WTC11 (cell line): ENCODE measurements around the gene ZNF827. TPM values are rescaled to one million over a fixed set of nuclear protein-coding genes. Genes with fewer than 3 reads are reported as not detected.

ENCODE experiments used
- ATAC-seq: fragments of 200-7000 bp; cut with Tn5 transposase; 2 replicates; pipeline ENCODE4 v1.10.0; 2021; ENCODE audit warnings: mild to moderate bottlenecking, moderate library complexity
- CTCF ChIA-PET: fragments of 300-600 bp; sonication (Branson Sonifier 250); formaldehyde crosslinking; loops from one replicate; lab custom pipeline; 2021; ENCODE audit warnings: antibody characterized with exemption; lab: Charles Lee
- POLR2A ChIA-PET: fragments of 350-600 bp; sonication (Branson Sonifier 250); formaldehyde crosslinking; loops from one replicate; lab custom pipeline; 2021; ENCODE audit warnings: antibody characterized with exemption; lab: Charles Lee
- DNase-seq: peaks from one replicate; pipeline ENCODE4 v3.0.0; 2021; ENCODE audit warnings: low spot score
- H3K27ac Mint-ChIP-seq: 2 replicates; pipeline ENCODE4 v1.8.0; 2021; ENCODE audit warnings: mixed read lengths
- H3K27me3 Mint-ChIP-seq: 2 replicates; pipeline ENCODE4 v1.8.0; 2021; ENCODE audit warnings: low read depth, mild to moderate bottlenecking, moderate library complexity, mixed read lengths
- H3K36me3 Mint-ChIP-seq: 2 replicates; pipeline ENCODE4 v1.8.0; 2021; ENCODE audit warnings: mixed read lengths
- H3K4me1 Mint-ChIP-seq: 2 replicates; pipeline ENCODE4 v1.8.0; 2022; ENCODE audit warnings: mixed read lengths
- H3K4me3 Mint-ChIP-seq: 2 replicates; pipeline ENCODE4 v1.8.0; 2021; ENCODE audit warnings: mild to moderate bottlenecking, moderate library complexity, mixed read lengths
- H3K9me3 Mint-ChIP-seq: 2 replicates; pipeline ENCODE4 v1.8.0; 2021; ENCODE audit warnings: mixed read lengths
- CREB1 ChIP-seq: sonication (generic); formaldehyde crosslinking; IDR thresholded peaks from 2 replicates; pipeline ENCODE4 v1.8.0; 2023; ENCODE audit warnings: mild to moderate bottlenecking, missing genetic modification reagents
- E2F4 ChIP-seq: sonication (generic); formaldehyde crosslinking; IDR thresholded peaks from 2 replicates; pipeline ENCODE4 v1.8.1; 2022; ENCODE audit warnings: low read depth, mild to moderate bottlenecking, moderate library complexity, missing genetic modification reagents, borderline replicate concordance
- EMX1 ChIP-seq: fragments of 250-450 bp; sonication (Bioruptor Pico); IDR thresholded peaks from 2 replicates; pipeline ENCODE4 v1.8.0; 2021; ENCODE audit warnings: mild to moderate bottlenecking
- FOXP1 ChIP-seq: sonication (generic); formaldehyde crosslinking; IDR thresholded peaks from 2 replicates; pipeline ENCODE4 v1.8.0; 2022; ENCODE audit warnings: missing genetic modification reagents, mild to moderate bottlenecking, moderate library complexity, borderline replicate concordance
- GABPB1 ChIP-seq: sonication (generic); formaldehyde crosslinking; IDR thresholded peaks from 2 replicates; pipeline ENCODE4 v1.8.1; 2023; ENCODE audit warnings: mild to moderate bottlenecking, missing genetic modification reagents
- HMGA2 ChIP-seq: fragments of 250-450 bp; sonication (Bioruptor Pico); IDR thresholded peaks from 2 replicates; pipeline ENCODE4 v1.4.0; 2021; ENCODE audit warnings: mild to moderate bottlenecking, moderate library complexity
- IRF1 ChIP-seq: sonication (generic); formaldehyde crosslinking; IDR thresholded peaks from 2 replicates; pipeline ENCODE4 v1.8.0; 2023; ENCODE audit warnings: missing genetic modification reagents
- IRF2 ChIP-seq: sonication (generic); formaldehyde crosslinking; IDR thresholded peaks from 2 replicates; pipeline ENCODE4 v1.8.0; 2022; ENCODE audit warnings: low read depth, missing genetic modification reagents, borderline replicate concordance
- JAZF1 ChIP-seq: fragments of 250-450 bp; sonication (Bioruptor Pico); IDR thresholded peaks from 2 replicates; pipeline ENCODE4 v1.9.0; 2021; ENCODE audit warnings: moderate library complexity, mild to moderate bottlenecking, inconsistent platforms
- JUN ChIP-seq: sonication (generic); formaldehyde crosslinking; IDR thresholded peaks from 2 replicates; pipeline ENCODE4 v1.8.0; 2023; ENCODE audit warnings: mild to moderate bottlenecking, missing genetic modification reagents
- NFE2L1 ChIP-seq: sonication (generic); formaldehyde crosslinking; IDR thresholded peaks from 2 replicates; pipeline ENCODE4 v1.8.1; 2023; ENCODE audit warnings: missing genetic modification reagents
- OVOL2 ChIP-seq: fragments of 250-450 bp; sonication (Bioruptor Pico); IDR thresholded peaks from 2 replicates; pipeline ENCODE4 v1.9.0; 2021; ENCODE audit warnings: mild to moderate bottlenecking, borderline replicate concordance
- SP1 ChIP-seq: sonication (generic); formaldehyde crosslinking; conservative IDR thresholded peaks from 2 replicates; pipeline ENCODE4 v1.8.1; 2022; ENCODE audit warnings: missing genetic modification reagents
- TCF7 ChIP-seq: sonication (generic); formaldehyde crosslinking; IDR thresholded peaks from 2 replicates; pipeline ENCODE4 v1.8.0; 2022; ENCODE audit warnings: mild to moderate bottlenecking, low read depth, missing genetic modification reagents, moderate library complexity
- TP53 ChIP-seq: sonication (generic); formaldehyde crosslinking; IDR thresholded peaks from 2 replicates; pipeline ENCODE4 v1.8.1; 2023; ENCODE audit warnings: mild to moderate bottlenecking, missing genetic modification reagents
- USF1 ChIP-seq: sonication (generic); formaldehyde crosslinking; IDR thresholded peaks from 2 replicates; pipeline ENCODE4 v1.8.0; 2022; ENCODE audit warnings: mild to moderate bottlenecking, missing genetic modification reagents
- ZNF219 ChIP-seq: sonication (generic); formaldehyde crosslinking; IDR thresholded peaks from 2 replicates; pipeline ENCODE4 v1.8.0; 2023; ENCODE audit warnings: missing genetic modification reagents, mild to moderate bottlenecking, borderline replicate concordance
- ZNF281 ChIP-seq: sonication (generic); formaldehyde crosslinking; IDR thresholded peaks from 2 replicates; pipeline ENCODE4 v1.8.0; 2023; ENCODE audit warnings: mild to moderate bottlenecking, missing genetic modification reagents
- ZNF671 ChIP-seq: fragments of 250-450 bp; sonication (Bioruptor Pico); IDR thresholded peaks from 2 replicates; pipeline ENCODE4 v1.8.0; 2021; ENCODE audit warnings: mild to moderate bottlenecking
- total RNA-seq: library from RNA; stranded (reverse); gene quantifications from 3 replicates; pipeline ENCODE4 v1.2.3, GENCODE V29; 2021
- TF ChIP-seq, protein P1 (sequence below): sonication (generic); formaldehyde crosslinking; IDR thresholded peaks from 2 replicates; pipeline ENCODE4 v1.8.1; 2022; ENCODE audit warnings: mild to moderate bottlenecking, moderate library complexity, missing genetic modification reagents

ZNF827 gene
- total RNA-seq, 1 experiment from 2014 or later, result 25.6 TPM

GRCh38 chr4:145804116-145804515, 134.5 kb downstream of the ZNF827 start:
- ATAC-seq (no peak), DNase-seq (no peak)
- TF ChIP-seq IRF1 (no peak), GABPB1 (CRISPR knock-in tag) (0 out of 2 replicates have a peak, but pooled peaks have one; percentile 24), ZNF219 (CRISPR knock-in tag) (no peak)
- TF ChIP-seq, protein P1, sequence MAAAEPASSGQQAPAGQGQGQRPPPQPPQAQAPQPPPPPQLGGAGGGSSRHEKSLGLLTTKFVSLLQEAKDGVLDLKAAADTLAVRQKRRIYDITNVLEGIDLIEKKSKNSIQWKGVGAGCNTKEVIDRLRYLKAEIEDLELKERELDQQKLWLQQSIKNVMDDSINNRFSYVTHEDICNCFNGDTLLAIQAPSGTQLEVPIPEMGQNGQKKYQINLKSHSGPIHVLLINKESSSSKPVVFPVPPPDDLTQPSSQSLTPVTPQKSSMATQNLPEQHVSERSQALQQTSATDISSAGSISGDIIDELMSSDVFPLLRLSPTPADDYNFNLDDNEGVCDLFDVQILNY, result no peak
- H3K36me3 Mint-ChIP-seq, result peaks cover 22% of the 10 kb centered on the region
- no peaks in the 10 kb centered on the region for H3K27me3 Mint-ChIP-seq
- POLR2A ChIA-PET, result interaction anchor here (0.6 kb wide), 1 partner anchor 231 kb away, joined by 3 read pairs; no protein-coding TSS in a partner anchor
- H3K27ac Mint-ChIP-seq, result peak overlapping the region; percentile 12
- H3K9me3 Mint-ChIP-seq, result peaks cover 4% of the 10 kb centered on the region
- CTCF ChIA-PET, result no interaction called here
- H3K4me3 Mint-ChIP-seq, result no peak overlapping the region
- H3K4me1 Mint-ChIP-seq, result peaks cover 51% of the 10 kb centered on the region

GRCh38 chr4:145799223-145799622, 139.4 kb downstream of the ZNF827 start:
- H3K9me3 Mint-ChIP-seq, result no peaks in the 10 kb centered on the region
- H3K4me1 Mint-ChIP-seq, result peaks cover 21% of the 10 kb centered on the region
- TF ChIP-seq TCF7 (CRISPR knock-in tag) (no peak), CREB1 (CRISPR knock-in tag) (no peak), OVOL2 (CRISPR knock-in tag) (no peak), E2F4 (CRISPR knock-in tag) (no peak)
- TF ChIP-seq, all 79 proteins: peak for 0
- ATAC-seq, result no peak
- H3K36me3 Mint-ChIP-seq, result peaks cover 5% of the 10 kb centered on the region
- DNase-seq, result no peak
- H3K4me3 Mint-ChIP-seq, result no peak overlapping the region
- no peaks in the 10 kb centered on the region for H3K27me3 Mint-ChIP-seq
- POLR2A ChIA-PET, result no interaction called here
- CTCF ChIA-PET, result no interaction called here
- no peak overlapping the region for H3K27ac Mint-ChIP-seq

DNA sequence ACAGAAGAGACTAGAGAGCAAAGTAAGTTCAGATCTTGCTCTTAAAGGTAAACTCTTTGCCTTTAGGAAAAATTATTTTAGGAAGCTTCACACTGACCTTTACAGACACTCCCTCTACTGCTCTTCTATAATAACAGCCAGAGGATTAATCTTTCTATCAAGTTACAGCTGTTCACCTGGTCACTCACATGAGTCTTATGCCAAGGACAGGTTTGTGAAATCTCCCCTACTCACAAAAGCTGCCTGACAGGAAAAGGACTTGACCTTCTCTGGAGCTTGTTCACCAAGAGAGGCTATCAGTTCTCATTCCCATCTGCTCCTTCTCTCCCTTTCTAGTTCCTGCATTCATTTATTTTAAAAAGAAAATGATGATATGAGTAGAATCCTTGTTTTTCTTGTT, 141.3 kb downstream of the ZNF827 start:
- H3K27me3 Mint-ChIP-seq, result no peaks in the 10 kb centered on the region
- H3K4me1 Mint-ChIP-seq, result peaks cover 10% of the 10 kb centered on the region
- TF ChIP-seq ZNF281 (CRISPR knock-in tag) (no peak), JAZF1 (no peak), CREB1 (CRISPR knock-in tag) (no peak), ZNF671 (CRISPR knock-in tag) (no peak), NFE2L1 (no peak), SP1 (CRISPR knock-in tag) (no peak), TP53 (no peak)
- CTCF ChIA-PET, result no interaction called here
- H3K27ac Mint-ChIP-seq, result no peak overlapping the region; the same call in 1 of the 2 replicates
- POLR2A ChIA-PET, result interaction anchor here (0.6 kb wide), 1 partner anchor 85 kb away, joined by 5 read pairs; no protein-coding TSS in a partner anchor
- H3K9me3 Mint-ChIP-seq, result no peaks in the 10 kb centered on the region
- H3K36me3 Mint-ChIP-seq, result peaks cover 5% of the 10 kb centered on the region
- no peak for DNase-seq
- no peak overlapping the region for H3K4me3 Mint-ChIP-seq
- no peak for ATAC-seq

DNA sequence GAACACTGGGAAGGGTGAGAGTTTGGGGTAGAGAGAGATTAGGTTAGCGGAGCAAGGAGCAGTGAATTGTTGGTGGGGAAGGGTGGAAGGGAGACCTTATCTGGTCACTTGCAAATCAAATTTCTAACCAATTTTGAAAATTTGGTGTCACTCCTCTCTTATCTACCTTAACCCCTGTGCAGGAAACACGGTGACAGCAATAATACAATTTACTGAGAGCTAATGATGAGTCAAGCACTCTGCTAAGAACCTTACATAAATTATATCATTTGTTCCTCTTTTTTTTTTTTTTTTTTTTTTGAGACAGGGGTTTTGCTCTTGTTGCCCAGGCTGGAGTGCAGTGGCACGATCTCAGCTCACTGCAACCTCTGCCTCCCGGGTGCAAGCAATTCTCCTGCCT, 142.3 kb downstream of the ZNF827 start:
- no peaks in the 10 kb centered on the region for H3K9me3 Mint-ChIP-seq
- peaks cover 6% of the 10 kb centered on the region for H3K4me1 Mint-ChIP-seq
- H3K27me3 Mint-ChIP-seq, result no peaks in the 10 kb centered on the region
- no peak overlapping the region for H3K4me3 Mint-ChIP-seq
- ChIA-PET POLR2A (no interaction called here), CTCF (interaction anchor here (1.2 kb wide), 1 partner anchor 92 kb away, joined by 3 read pairs; no protein-coding TSS in a partner anchor)
- ATAC-seq (no peak), DNase-seq (no peak)
- H3K27ac Mint-ChIP-seq, result peak overlapping the region; percentile 74; the same call in 1 of the 2 replicates
- peaks cover 8% of the 10 kb centered on the region for H3K36me3 Mint-ChIP-seq
- TF ChIP-seq HMGA2 (CRISPR knock-in tag), result no peak
- TF ChIP-seq IRF1, result no peak
- no peak for TF ChIP-seq ZNF219 (CRISPR knock-in tag)
- no peak for TF ChIP-seq USF1 (CRISPR knock-in tag)
- no peak for TF ChIP-seq EMX1 (CRISPR knock-in tag)
- no peak for TF ChIP-seq GABPB1 (CRISPR knock-in tag)
- TF ChIP-seq, protein P1, result no peak
- TF ChIP-seq FOXP1 (CRISPR knock-in tag), result no peak
- TF ChIP-seq IRF2 (CRISPR knock-in tag), result no peak
- no peak for TF ChIP-seq JUN (CRISPR knock-in tag)
